Vagina (tissue), 2 donors: ENCODE measurements around the gene RIPOR3. TPM values are rescaled to one million over a fixed set of nuclear protein-coding genes. Genes with fewer than 3 reads are reported as not detected.

ENCODE experiments used
- DNase-seq, 2 donors: peaks; one replicate each; pipeline ENCODE4 v3.0.0-alpha.2; 2017; ENCODE audit errors: extremely low spot score in 2 of 2
- H3K27ac ChIP-seq: fragments of 200-600 bp; sonication (generic); one replicate; pipeline ENCODE4 v1.5.1; 2019
- H3K27me3 ChIP-seq: fragments of 200-600 bp; sonication (generic); one replicate; pipeline ENCODE4 v1.5.1; 2019
- H3K36me3 ChIP-seq, 2 donors: fragments of 200-600 bp; sonication (generic); one replicate each; pipeline ENCODE4 v1.5.1; 2017 to 2019
- H3K4me1 ChIP-seq: fragments of 200-600 bp; sonication (generic); one replicate; pipeline ENCODE4 v1.5.1; 2019
- H3K4me3 ChIP-seq, 2 donors: fragments of 200-600 bp; sonication (generic); 1 replicate in 1 of 2; 2 replicates in 1 of 2; pipeline ENCODE4 v1.5.1; 2016 to 2019
- H3K9me3 ChIP-seq: fragments of 200-600 bp; sonication (generic); one replicate; pipeline ENCODE4 v1.5.1; 2019
- POLR2A ChIP-seq, 2 donors: fragments of 450-650 bp; IDR thresholded peaks; one replicate each; pipeline ENCODE4 v1.6.1; 2017; ENCODE audit warnings: antibody characterized with exemption in 2 of 2, mild to moderate bottlenecking in 2 of 2, moderate library complexity in 2 of 2
- POLR2AphosphoS5 ChIP-seq, 2 donors: sonication (generic); formaldehyde crosslinking; IDR thresholded peaks; one replicate each; pipeline ENCODE4 v1.9.0; 2017; ENCODE audit warnings: antibody characterized with exemption in 2 of 2, mild to moderate bottlenecking in 2 of 2, low read depth in 1 of 2; ENCODE audit not compliant: insufficient read depth in 1 of 2
- intact Hi-C: fragments of 100-400 bp; cut with DNase I; formaldehyde crosslinking; loops from one replicate; pipeline ENCODE4 v1.15.1; 2023
- microRNA counts, 2 donors: library from miRNA; unstranded; fragments of <30 nt; microRNA quantifications; one replicate each; lab custom pipeline; 2016 to 2017
- microRNA-seq: library from miRNA; unstranded; fragments of <30 nt; microRNA quantifications from one replicate; pipeline ENCODE4, GENCODE V29; 2017; ENCODE audit warnings: borderline number of aligned reads, borderline replicate concordance
- small RNA-seq: library from RNA; depleted of rRNA; stranded (forward); fragments of <200 nt; gene quantifications from one replicate; pipeline ENCODE3, GENCODE V24; 2016
- total RNA-seq: library from RNA; depleted of rRNA; stranded (reverse); fragments of >200 nt; gene quantifications from one replicate; pipeline ENCODE4 v1.2.3, GENCODE V29; 2016
- TF ChIP-seq, protein P1 (sequence below), 3 experiments: fragments of 450-650 bp in 2 of 3; fragments of 200-600 bp in 1 of 3; sonication (generic) in 1 of 3; IDR thresholded peaks; one replicate each; pipeline ENCODE4 v1.5.1; 2017 to 2019; ENCODE audit warnings: antibody characterized with exemption in 3 of 3, mild to moderate bottlenecking in 2 of 3, moderate library complexity in 2 of 3

RIPOR3 gene
- total RNA-seq, 1 donor from 2014 or later: 38.1 TPM

GRCh38 chr20:50536333-50536732, 155.0 kb downstream of the RIPOR3 start:
- H3K9me3 ChIP-seq: no peaks in the 10 kb centered on the region
- intact Hi-C loops: no loop called here
- no peak overlapping the region for H3K27ac ChIP-seq
- TF ChIP-seq POLR2AphosphoS5 (IDR thresholded peaks at IDR 0.05; ENCODE audit: insufficient read depth in 1 of 2, low read depth in 1 of 2) (no peak), POLR2A (IDR thresholded peaks at IDR 0.05) (no peak)
- TF ChIP-seq, protein P1, sequence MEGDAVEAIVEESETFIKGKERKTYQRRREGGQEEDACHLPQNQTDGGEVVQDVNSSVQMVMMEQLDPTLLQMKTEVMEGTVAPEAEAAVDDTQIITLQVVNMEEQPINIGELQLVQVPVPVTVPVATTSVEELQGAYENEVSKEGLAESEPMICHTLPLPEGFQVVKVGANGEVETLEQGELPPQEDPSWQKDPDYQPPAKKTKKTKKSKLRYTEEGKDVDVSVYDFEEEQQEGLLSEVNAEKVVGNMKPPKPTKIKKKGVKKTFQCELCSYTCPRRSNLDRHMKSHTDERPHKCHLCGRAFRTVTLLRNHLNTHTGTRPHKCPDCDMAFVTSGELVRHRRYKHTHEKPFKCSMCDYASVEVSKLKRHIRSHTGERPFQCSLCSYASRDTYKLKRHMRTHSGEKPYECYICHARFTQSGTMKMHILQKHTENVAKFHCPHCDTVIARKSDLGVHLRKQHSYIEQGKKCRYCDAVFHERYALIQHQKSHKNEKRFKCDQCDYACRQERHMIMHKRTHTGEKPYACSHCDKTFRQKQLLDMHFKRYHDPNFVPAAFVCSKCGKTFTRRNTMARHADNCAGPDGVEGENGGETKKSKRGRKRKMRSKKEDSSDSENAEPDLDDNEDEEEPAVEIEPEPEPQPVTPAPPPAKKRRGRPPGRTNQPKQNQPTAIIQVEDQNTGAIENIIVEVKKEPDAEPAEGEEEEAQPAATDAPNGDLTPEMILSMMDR (IDR thresholded peaks at IDR 0.05): no peak
- no peak for DNase-seq
- no peak overlapping the region for H3K4me3 ChIP-seq
- H3K4me1 ChIP-seq: peaks cover 50% of the 10 kb centered on the region
- no peaks in the 10 kb centered on the region for H3K27me3 ChIP-seq
- H3K36me3 ChIP-seq: no peaks in the 10 kb centered on the region

MicroRNA genes within 50 kb of the gene (microRNA counts, 767-probe panel; counts per million panel counts)
- microRNA hsa-miR-645 (lab: Ali Mortazavi, UCI): 238 to 261 counts per million in 2 donors

Small RNA genes within 50 kb of the gene (microRNA-seq; reads per million reads assigned to microRNA genes)
- gene MIR1302-5: not detected
- not detected for gene MIR645

Small RNA genes within 50 kb of the gene (small RNA-seq; reads per million reads assigned to genes)
- not detected for gene MIR1302-5
- gene MIR645: not detected
- gene RF00019: not detected

Other genes starting within 250 kb of the RIPOR3 start
- gene PTPN1, start 181.2 kb downstream of the RIPOR3 start, total RNA-seq: 25.3 TPM
- gene PARD6B, start 40.0 kb upstream of the RIPOR3 start, total RNA-seq: 4.7 TPM
- 1.7 TPM for gene BCAS4, start 103.5 kb upstream of the RIPOR3 start, total RNA-seq
- 51.6 TPM for gene ADNP, start 239.9 kb upstream of the RIPOR3 start, total RNA-seq